ENCODE measurements around the gene PVALB.

GRCh38 chr22:36759481-36760159 lies 57.2 kb downstream of the PVALB start:
- TF ChIP-seq CTCF (IDR thresholded peaks at IDR 0.05; ENCODE audit: low read length) (no peak), EZH2 (optimal IDR thresholded peaks at IDR 0.05; ENCODE audit: low read depth, low read length) (no peak), EZH2phosphoT487 (IDR thresholded peaks at IDR 0.05; ENCODE audit: low read length) (no peak)
